ENCODE measurements around the gene NKG7.

The NKG7 gene

GRCh38 chr19:51391073-51391611 lies 18.7 kb upstream of the NKG7 start:
- no peak for DNase-seq (ENCODE audit: low read depth)

- no peak for DNase-seq (ENCODE audit: low read depth)
Measured at GRCh38 chr19:51389143-51389542, 16.7 kb upstream of the NKG7 start.

- DNase-seq (ENCODE audit: low read depth), result no peak
Measured at GRCh38 chr19:51387924-51388389, 15.5 kb upstream of the NKG7 start, which contains the start of gene LIM2. TSS of gene LIM2 (minus strand) at chr19:51387974. CDS start at chr19:51387443, 531 bp downstream.

GRCh38 chr19:51386882-51387520 lies 14.5 kb upstream of the NKG7 start:
- DNase-seq (ENCODE audit: low read depth), result no peak

- no peak for DNase-seq (ENCODE audit: low read depth)
Measured at GRCh38 chr19:51382004-51382403, 9.6 kb upstream of the NKG7 start.

- DNase-seq (ENCODE audit: low read depth), result no peak
Measured at GRCh38 chr19:51380379-51380778, 7.9 kb upstream of the NKG7 start.

- no peak for DNase-seq (ENCODE audit: low read depth)
Measured at GRCh38 chr19:51377422-51377821, 5.0 kb upstream of the NKG7 start.

GRCh38 chr19:51375504-51376221 lies 3.2 kb upstream of the NKG7 start:
- no peak for DNase-seq (ENCODE audit: low read depth)

GRCh38 chr19:51372021-51372648 lies 319 bp downstream of the NKG7 start:
- DNase-seq (ENCODE audit: low read depth), result no peak

GRCh38 chr19:51371186-51371690 lies 1.2 kb downstream of the NKG7 start:
- DNase-seq (ENCODE audit: low read depth), result no peak

GRCh38 chr19:51370230-51370629 lies 2.2 kb downstream of the NKG7 start:
- DNase-seq (ENCODE audit: low read depth), result no peak

GRCh38 chr19:51368366-51369282 lies 3.8 kb downstream of the NKG7 start, which contains the start of gene CLDND2:
TSS of gene CLDND2 (minus strand) at chr19:51369003. CDS start at chr19:51368577, 426 bp downstream.
- no peak for DNase-seq (ENCODE audit: low read depth)

- peak; percentile 100 for DNase-seq (ENCODE audit: low read depth)
Measured at GRCh38 chr19:51367565-51368365, 4.7 kb downstream of the NKG7 start.

GRCh38 chr19:51367255-51367564 lies 5.2 kb downstream of the NKG7 start:
- no peak for DNase-seq (ENCODE audit: low read depth)

GRCh38 chr19:51366389-51367254 lies 5.8 kb downstream of the NKG7 start:
- peak; percentile 93 for DNase-seq (ENCODE audit: low read depth)

GRCh38 chr19:51365965-51366388 lies 6.5 kb downstream of the NKG7 start, which contains the start of gene ETFB:
TSS of gene ETFB (minus strand) at chr19:51366388. CDS start at chr19:51366326, 62 bp downstream.
- DNase-seq (ENCODE audit: low read depth), result no peak

GRCh38 chr19:51365211-51365964 lies 7.1 kb downstream of the NKG7 start:
- no peak for DNase-seq (ENCODE audit: low read depth)

GRCh38 chr19:51364200-51365106 lies 8.0 kb downstream of the NKG7 start:
- DNase-seq (ENCODE audit: low read depth), result no peak
